ENCODE measurements around the gene GPR3.

GRCh38 chr1:27391511-27392095, 819 bp upstream of the GPR3 start:
- TF ChIP-seq CTBP1 (IDR thresholded peaks at IDR 0.05; ENCODE audit: borderline replicate concordance) (no peak), PKNOX1 (IDR thresholded peaks at IDR 0.05) (no peak), HDGF (IDR thresholded peaks at IDR 0.05; ENCODE audit: borderline replicate concordance) (no peak), FOXK2 (IDR thresholded peaks at IDR 0.05) (no peak), SP1 (IDR thresholded peaks at IDR 0.05) (no peak), ELF4 (IDR thresholded peaks at IDR 0.05) (no peak), L3MBTL2 (conservative IDR thresholded peaks at IDR 0.05) (no peak), TARDBP (IDR thresholded peaks at IDR 0.05) (no peak), BHLHE40 (IDR thresholded peaks at IDR 0.05; ENCODE audit: borderline replicate concordance) (no peak), ARNT (IDR thresholded peaks at IDR 0.05) (no peak), FOXM1 (IDR thresholded peaks at IDR 0.05; ENCODE audit: borderline replicate concordance) (no peak), NFRKB (IDR thresholded peaks at IDR 0.05) (no peak)

Data from HEK293T (cell line).